Sigmoid colon (tissue), 3 donors: ENCODE measurements around the gene COL12A1.

Experiments used
- POLR2A ChIP-seq, 2 donors: fragments of 450-650 bp; IDR thresholded peaks; one replicate each; pipeline ENCODE4 v1.6.1; 2016; ENCODE audit warnings: antibody characterized with exemption in 2 of 2, mild to moderate bottlenecking in 2 of 2, moderate library complexity in 2 of 2
- TF ChIP-seq, protein P1 (sequence below), 4 experiments: fragments of 450-650 bp in 3 of 4; fragments of 200-600 bp in 1 of 4; IDR thresholded peaks; one replicate each; pipeline ENCODE4 v1.5.1; 2016 to 2019; ENCODE audit warnings: antibody characterized with exemption in 4 of 4, mild to moderate bottlenecking in 3 of 4, moderate library complexity in 2 of 4

DNA sequence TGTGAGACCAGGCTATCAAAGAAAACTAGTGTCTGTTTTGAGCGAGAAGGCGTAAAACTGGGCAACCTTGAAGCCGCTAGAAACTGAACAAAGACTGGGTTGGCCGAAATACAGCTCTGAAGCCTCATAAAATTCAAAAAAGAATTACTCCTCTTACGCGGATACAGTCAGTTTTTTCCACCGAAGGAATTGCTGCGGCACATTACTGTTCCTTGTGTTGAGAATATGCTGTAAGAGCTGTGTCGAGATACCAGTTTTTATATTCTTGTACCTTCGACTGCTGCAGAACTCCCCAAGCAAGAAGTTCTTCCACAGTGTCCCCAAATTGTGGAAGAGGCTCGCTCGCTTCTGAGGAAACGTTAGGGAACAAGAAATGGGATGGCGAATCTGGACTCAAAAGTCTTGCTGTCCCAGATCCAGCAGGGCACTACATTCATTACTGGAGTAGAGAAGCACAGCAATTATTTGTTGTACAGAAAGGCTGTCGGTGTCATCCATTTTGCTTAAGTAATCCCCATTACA is 38.3 kb upstream of the COL12A1 start:
- TF ChIP-seq, protein P1, sequence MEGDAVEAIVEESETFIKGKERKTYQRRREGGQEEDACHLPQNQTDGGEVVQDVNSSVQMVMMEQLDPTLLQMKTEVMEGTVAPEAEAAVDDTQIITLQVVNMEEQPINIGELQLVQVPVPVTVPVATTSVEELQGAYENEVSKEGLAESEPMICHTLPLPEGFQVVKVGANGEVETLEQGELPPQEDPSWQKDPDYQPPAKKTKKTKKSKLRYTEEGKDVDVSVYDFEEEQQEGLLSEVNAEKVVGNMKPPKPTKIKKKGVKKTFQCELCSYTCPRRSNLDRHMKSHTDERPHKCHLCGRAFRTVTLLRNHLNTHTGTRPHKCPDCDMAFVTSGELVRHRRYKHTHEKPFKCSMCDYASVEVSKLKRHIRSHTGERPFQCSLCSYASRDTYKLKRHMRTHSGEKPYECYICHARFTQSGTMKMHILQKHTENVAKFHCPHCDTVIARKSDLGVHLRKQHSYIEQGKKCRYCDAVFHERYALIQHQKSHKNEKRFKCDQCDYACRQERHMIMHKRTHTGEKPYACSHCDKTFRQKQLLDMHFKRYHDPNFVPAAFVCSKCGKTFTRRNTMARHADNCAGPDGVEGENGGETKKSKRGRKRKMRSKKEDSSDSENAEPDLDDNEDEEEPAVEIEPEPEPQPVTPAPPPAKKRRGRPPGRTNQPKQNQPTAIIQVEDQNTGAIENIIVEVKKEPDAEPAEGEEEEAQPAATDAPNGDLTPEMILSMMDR (IDR thresholded peaks at IDR 0.05), result no peak
- no peak for TF ChIP-seq POLR2A (IDR thresholded peaks at IDR 0.05)
